Liver (tissue), 9 donors: ENCODE measurements around the gene GTPBP3. TPM values are rescaled to one million over a fixed set of nuclear protein-coding genes. Genes with fewer than 3 reads are reported as not detected.

ENCODE experiments used
- DNase-seq: peaks from one replicate; pipeline ENCODE4 v3.0.0-alpha.2; 2017; ENCODE audit warnings: low spot score
- H3K27ac ChIP-seq, 2 donors: one replicate each; pipeline ENCODE4 v1.7.0; 2013; ENCODE audit warnings: inconsistent platforms in 2 of 2, low read length in 2 of 2, control low read depth in 1 of 2, low read depth in 1 of 2, mild to moderate bottlenecking in 1 of 2
- H3K27me3 ChIP-seq, 4 donors: one replicate each; pipeline versions ENCODE4 v1.6.1 to v1.7.0; 2013; ENCODE audit warnings: low read length in 3 of 4, inconsistent platforms in 1 of 4, mild to moderate bottlenecking in 1 of 4, moderate library complexity in 1 of 4; ENCODE audit not compliant: control insufficient read depth in 4 of 4, insufficient read depth in 4 of 4
- H3K36me3 ChIP-seq, 4 donors: one replicate each; pipeline versions ENCODE4 v1.6.1 to v1.7.0; 2013; ENCODE audit warnings: low read length in 3 of 4, mild to moderate bottlenecking in 3 of 4, low read depth in 1 of 4, moderate library complexity in 1 of 4; ENCODE audit not compliant: control insufficient read depth in 4 of 4, insufficient read depth in 3 of 4
- H3K4me1 ChIP-seq, 4 donors: one replicate each; pipeline versions ENCODE4 v1.6.1 to v1.7.0; 2013; ENCODE audit warnings: low read length in 3 of 4, mild to moderate bottlenecking in 3 of 4, moderate library complexity in 1 of 4; ENCODE audit not compliant: control insufficient read depth in 4 of 4, insufficient read depth in 4 of 4
- H3K4me3 ChIP-seq, 3 donors: one replicate each; pipeline versions ENCODE4 v1.6.1 to v1.7.0; 2013; ENCODE audit warnings: low read length in 3 of 3, control low read depth in 1 of 3, low read depth in 1 of 3, mild to moderate bottlenecking in 1 of 3
- H3K9ac ChIP-seq, 2 donors: one replicate each; pipeline ENCODE4 v1.7.0; 2013; ENCODE audit warnings: low read length in 2 of 2, mild to moderate bottlenecking in 2 of 2, moderate library complexity in 2 of 2, control low read depth in 1 of 2, low read depth in 1 of 2
- H3K9me3 ChIP-seq, 4 donors: one replicate each; pipeline versions ENCODE4 v1.6.1 to v1.7.0; 2013; ENCODE audit warnings: low read length in 3 of 4; ENCODE audit not compliant: control insufficient read depth in 4 of 4
- ATF3 ChIP-seq: IDR thresholded peaks from 2 replicates; pipeline ENCODE4 v1.6.1; 2016; ENCODE audit warnings: antibody characterized with exemption
- CTCF ChIP-seq: fragments of 150-350 bp; IDR thresholded peaks from 2 replicates; pipeline ENCODE4 v1.5.1; 2017; ENCODE audit warnings: improper control_type of control experiment, low read depth, low read length; ENCODE audit not compliant: missing input control
- EGR1 ChIP-seq, 2 donors: IDR thresholded peaks; 2 replicates each; pipeline ENCODE4 v1.6.1; 2016 to 2018; ENCODE audit warnings: antibody characterized with exemption in 2 of 2, low read depth in 2 of 2
- FOXA1 ChIP-seq: IDR thresholded peaks from 2 replicates; pipeline ENCODE4 v1.6.1; 2016; ENCODE audit warnings: antibody characterized with exemption
- FOXA2 ChIP-seq: IDR thresholded peaks from 2 replicates; pipeline ENCODE4 v1.6.1; 2016; ENCODE audit warnings: antibody characterized with exemption
- GABPA ChIP-seq, 2 donors: IDR thresholded peaks in 1 of 2; conservative IDR thresholded peaks in 1 of 2; 2 replicates each; pipeline ENCODE4 v1.6.1; 2016; ENCODE audit warnings: antibody characterized with exemption in 2 of 2, mild to moderate bottlenecking in 1 of 2, moderate library complexity in 1 of 2
- HNF4A ChIP-seq, 2 donors: conservative IDR thresholded peaks; 2 replicates each; pipeline ENCODE4 v1.6.1; 2016; ENCODE audit warnings: antibody characterized with exemption in 2 of 2, mild to moderate bottlenecking in 2 of 2
- HNF4G ChIP-seq: IDR thresholded peaks from 2 replicates; pipeline ENCODE4 v1.6.1; 2016; ENCODE audit warnings: antibody characterized with exemption
- JUND ChIP-seq, 2 donors: IDR thresholded peaks; 2 replicates each; pipeline ENCODE4 v1.6.1; 2016; ENCODE audit warnings: antibody characterized with exemption in 2 of 2
- MAX ChIP-seq: IDR thresholded peaks from 2 replicates; pipeline ENCODE4 v1.6.1; 2016; ENCODE audit warnings: antibody characterized with exemption
- NR2F2 ChIP-seq: IDR thresholded peaks from 2 replicates; pipeline ENCODE4 v1.6.1; 2016; ENCODE audit warnings: antibody characterized with exemption
- RAD21 ChIP-seq, 2 donors: IDR thresholded peaks; 2 replicates each; pipeline ENCODE4 v1.6.1; 2016; ENCODE audit warnings: antibody characterized with exemption in 2 of 2, mild to moderate bottlenecking in 2 of 2
- REST ChIP-seq: IDR thresholded peaks from 2 replicates; pipeline ENCODE4 v1.6.1; 2016; ENCODE audit warnings: antibody characterized with exemption, mild to moderate bottlenecking
- RXRA ChIP-seq, 2 donors: IDR thresholded peaks; 2 replicates each; pipeline ENCODE4 v1.6.1; 2017 to 2018; ENCODE audit warnings: antibody characterized with exemption in 2 of 2, mild to moderate bottlenecking in 1 of 2
- SP1 ChIP-seq: IDR thresholded peaks from 2 replicates; pipeline ENCODE4 v1.6.1; 2018; ENCODE audit warnings: antibody characterized with exemption, mild to moderate bottlenecking
- TAF1 ChIP-seq: conservative IDR thresholded peaks from 2 replicates; pipeline ENCODE4 v1.6.1; 2016; ENCODE audit warnings: antibody characterized with exemption, mild to moderate bottlenecking
- YY1 ChIP-seq: IDR thresholded peaks from 2 replicates; pipeline ENCODE4 v1.6.1; 2016; ENCODE audit warnings: antibody characterized with exemption, mild to moderate bottlenecking
- ZBTB33 ChIP-seq: IDR thresholded peaks from 2 replicates; pipeline ENCODE4 v1.6.1; 2016; ENCODE audit warnings: antibody characterized with exemption
- WGBS: extraction: QIAGEN DNeasy Blood & Tissue Kit; methylation state at CpG from one replicate; pipeline ENCODE4 v1.1.7; 2013; 5-methylcytosine and 5-hydroxymethylcytosine counted together
- polyA plus RNA-seq, 2 donors: library from polyadenylated mRNA; stranded (reverse) in 1 of 2; unstranded in 1 of 2; fragments of 200-250 nt in 1 of 2; fragments of >200 nt in 1 of 2; fragmentation: Nextera tagmentation in 1 of 2; extraction: Ambion mirVana in 1 of 2; gene quantifications; one replicate each; pipeline versions ENCODE4 v1.2.1 to v1.2.3, GENCODE V29; 2013 to 2015
- total RNA-seq, 2 donors: library from RNA; depleted of rRNA; stranded (reverse); fragments of >200 nt; gene quantifications; one replicate each; pipeline ENCODE4 v1.2.3, GENCODE V29; 2014
- donor health status: healthy.
- donor health status: healthy.
- donor health status: healthy.
- donor health status: healthy.
- donor health status: healthy.

The GTPBP3 gene
- total and polyA plus RNA-seq, 4 donors = 4.9 to 15.5 (median 9.6) TPM

- no peak for TF ChIP-seq NR2F2
These were observed 16.9 kb upstream of the GTPBP3 start (continued) for GRCh38 chr19:17320435-17320834.

- no peaks in the 10 kb centered on the region for H3K9me3 ChIP-seq
- H3K27ac ChIP-seq = no peak overlapping the region
- 96% methylated on average over 19 of the region's 19 CpGs for WGBS
- H3K4me1 ChIP-seq = peaks cover 1 to 20% (median 14%) of the 10 kb centered on the region in 4 donors
- H3K4me3 ChIP-seq = no peak overlapping the region
- no peaks in the 10 kb centered on the region for H3K27me3 ChIP-seq
- TF ChIP-seq ZBTB33 (no peak), FOXA1 (no peak), YY1 (no peak), HNF4G (no peak), TAF1 (no peak), SP1 (no peak), NR2F2 (no peak), FOXA2 (no peak), REST (no peak), CTCF (no peak), MAX (no peak), GABPA (IDR thresholded peaks at IDR 0.05 in 1 of 2, conservative IDR thresholded peaks at IDR 0.05 in 1 of 2) (no peak), RXRA (IDR thresholded peaks at IDR 0.05) (no peak), HNF4A (conservative IDR thresholded peaks at IDR 0.05) (no peak), ATF3 (no peak), JUND (IDR thresholded peaks at IDR 0.05) (no peak), RAD21 (IDR thresholded peaks at IDR 0.05) (no peak), EGR1 (IDR thresholded peaks at IDR 0.05; ENCODE audit: low read depth in 2 of 2) (no peak)
- H3K9ac ChIP-seq = no peak overlapping the region
- peaks cover 10 to 27% (median 15%) of the 10 kb centered on the region in 4 donors for H3K36me3 ChIP-seq
- DNase-seq = no peak
These were observed 15.5 kb upstream of the GTPBP3 start for GRCh38 chr19:17321655-17322489.
